ENCODE measurements around the gene CRYBA2.

Gene CRYBA2

GRCh38 chr2:218992703-218993344 lies 398 bp downstream of the CRYBA2 start:
- no peak for TF ChIP-seq CTCF (IDR thresholded peaks at IDR 0.05; ENCODE audit: extremely low read depth, missing control alignments)
- DNase-seq (ENCODE audit: low spot score), result no peak

GRCh38 chr2:218992196-218992595 lies 1.0 kb downstream of the CRYBA2 start:
- no peak for TF ChIP-seq CTCF (IDR thresholded peaks at IDR 0.05; ENCODE audit: extremely low read depth, missing control alignments)
- no peak for DNase-seq (ENCODE audit: low spot score)

- no peak for TF ChIP-seq CTCF (IDR thresholded peaks at IDR 0.05; ENCODE audit: extremely low read depth, missing control alignments)
- DNase-seq (ENCODE audit: low spot score), result peak; percentile 26
These were observed 1.5 kb downstream of the CRYBA2 start for GRCh38 chr2:218991674-218992168.

- no peak for TF ChIP-seq CTCF (IDR thresholded peaks at IDR 0.05; ENCODE audit: extremely low read depth, missing control alignments)
- DNase-seq (ENCODE audit: low spot score), result no peak
These were observed 2.6 kb downstream of the CRYBA2 start for GRCh38 chr2:218990612-218991011.

GRCh38 chr2:218990052-218990451 lies 3.2 kb downstream of the CRYBA2 start:
- DNase-seq (ENCODE audit: low spot score), result no peak
- no peak for TF ChIP-seq CTCF (IDR thresholded peaks at IDR 0.05; ENCODE audit: extremely low read depth, missing control alignments)

GRCh38 chr2:218988650-218989049 lies 4.6 kb downstream of the CRYBA2 start:
- DNase-seq (ENCODE audit: low spot score), result no peak
- no peak for TF ChIP-seq CTCF (IDR thresholded peaks at IDR 0.05; ENCODE audit: extremely low read depth, missing control alignments)

- TF ChIP-seq CTCF (IDR thresholded peaks at IDR 0.05; ENCODE audit: extremely low read depth, missing control alignments), result no peak
These were observed 5.1 kb downstream of the CRYBA2 start for GRCh38 chr2:218988164-218988563.

More at GRCh38 chr2:218988164-218988563, 5.1 kb downstream of the CRYBA2 start:
- no peak for DNase-seq (ENCODE audit: low spot score)

Measured in GM20000 (cell line).